ENCODE data around the gene C4orf50. TPM values are rescaled to one million over a fixed set of nuclear protein-coding genes. Genes with fewer than 3 reads are reported as not detected.

Gene C4orf50
- total and polyA plus RNA-seq, 10 of the 15 experiments (the other 5 are each of a cell fraction or from before 2014, with no cell fraction given) = 0.04 to 0.09 (median 0.05) TPM; not detected in 3

GRCh38 chr4:5957076-5957475, 61.2 kb downstream of the C4orf50 start:
- no peak overlapping the region for H3K4me2 ChIP-seq (ENCODE audit: control insufficient read depth, insufficient read depth)
- no TSS peak for BruUV-seq (replicated peaks)
- no peak overlapping the region for H2AFZ ChIP-seq (ENCODE audit: control insufficient read depth, low read depth, low read length)
- CTCF ChIA-PET = no interaction called here
- peaks cover 0 to 2% of the 10 kb centered on the region in 2 experiments; a peak in 2 of 4 replicates for H3K27me3 ChIP-seq (replicated peaks in 1 of 2; ENCODE audit: control insufficient read depth in 2 of 2, insufficient read depth in 2 of 2, low read length in 1 of 2)
- TF ChIP-seq NFXL1 (IDR thresholded peaks at IDR 0.05; ENCODE audit: borderline replicate concordance) (no peak), IKZF1 (conservative IDR thresholded peaks at IDR 0.05) (no peak), SMAD1 (IDR thresholded peaks at IDR 0.05; ENCODE audit: low read depth, partially characterized antibody) (no peak), TCF7 (IDR thresholded peaks at IDR 0.05; ENCODE audit: borderline replicate concordance) (no peak), ZNF384 (IDR thresholded peaks at IDR 0.05; ENCODE audit: borderline replicate concordance, low read depth, low read length) (no peak), MEF2B (IDR thresholded peaks at IDR 0.05; ENCODE audit: partially characterized antibody, poor library complexity, severe bottlenecking) (no peak), TCF12 (IDR thresholded peaks at IDR 0.05; ENCODE audit: low read depth, low read length) (no peak), BHLHE40 (IDR thresholded peaks at IDR 0.05; ENCODE audit: borderline replicate concordance in 1 of 2, low read depth in 2 of 2, low read length in 1 of 2) (no peak)
- TF ChIP-seq, protein P1, sequence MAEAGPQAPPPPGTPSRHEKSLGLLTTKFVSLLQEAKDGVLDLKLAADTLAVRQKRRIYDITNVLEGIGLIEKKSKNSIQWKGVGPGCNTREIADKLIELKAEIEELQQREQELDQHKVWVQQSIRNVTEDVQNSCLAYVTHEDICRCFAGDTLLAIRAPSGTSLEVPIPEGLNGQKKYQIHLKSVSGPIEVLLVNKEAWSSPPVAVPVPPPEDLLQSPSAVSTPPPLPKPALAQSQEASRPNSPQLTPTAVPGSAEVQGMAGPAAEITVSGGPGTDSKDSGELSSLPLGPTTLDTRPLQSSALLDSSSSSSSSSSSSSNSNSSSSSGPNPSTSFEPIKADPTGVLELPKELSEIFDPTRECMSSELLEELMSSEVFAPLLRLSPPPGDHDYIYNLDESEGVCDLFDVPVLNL (IDR thresholded peaks at IDR 0.05; ENCODE audit: low read depth, low read length) = no peak
- in situ Hi-C loops (cut with MboI) = no loop called here
- H3K36me3 ChIP-seq (ENCODE audit: control insufficient read depth in 2 of 2, insufficient read depth in 2 of 2, low read length in 1 of 2) = no peaks in the 10 kb centered on the region
- POLR2A ChIA-PET = no interaction called here
- no peak overlapping the region for H3K27ac ChIP-seq (ENCODE audit: control insufficient read depth, insufficient read depth)
- FAIRE-seq (no peak), ATAC-seq (no peak), DNase-seq (ENCODE audit: low read depth, low spot score) (no peak)
- intact Hi-C loops (cut with micrococcal nuclease; ENCODE audit: unreplicated experiment) = no loop called here
- 61% methylated on average over 16 of the region's 16 CpGs for WGBS (ENCODE audit: insufficient coverage, insufficient replicate concordance, low lambda C conversion rate, missing lambda C conversion rate)
- no peak overlapping the region for H3K9ac ChIP-seq (ENCODE audit: control insufficient read depth, insufficient read depth, low read length)
- H3K4me1 ChIP-seq (ENCODE audit: control insufficient read depth, insufficient read depth, low read length) = peaks cover 11% of the 10 kb centered on the region
- RAD21 ChIA-PET (ENCODE audit: unreplicated experiment) = no interaction called here
- H4K20me1 ChIP-seq (ENCODE audit: control insufficient read depth, insufficient read depth) = no peaks in the 10 kb centered on the region
- H3K79me2 ChIP-seq (ENCODE audit: control insufficient read depth, insufficient read depth, low read length) = no peaks in the 10 kb centered on the region
- no peak overlapping the region for H3K4me3 ChIP-seq
- no peaks in the 10 kb centered on the region for H3K9me3 ChIP-seq (replicated peaks; ENCODE audit: control insufficient read depth, insufficient read depth, low read length)
- SMC1A ChIA-PET (ENCODE audit: uncharacterized antibody, unreplicated experiment) = no interaction called here

All from GM12878 (cell line).